Ectodermal cell (in vitro differentiated cells): Measurements from ENCODE around the gene GNRH2.
"Not testable (repeated sequence)": the region's sequence is repeated elsewhere in the genome, so short reads cannot be mapped to it uniquely, and the experiment has no call there.

Experiments used
- H3K27ac ChIP-seq: 2 replicates; pipeline ENCODE4 v1.7.0; 2013; ENCODE audit warnings: mild to moderate bottlenecking, low read depth, low read length; ENCODE audit not compliant: insufficient read depth, poor library complexity, severe bottlenecking
- H3K27me3 ChIP-seq: 2 replicates; pipeline ENCODE4 v1.7.0; 2013; ENCODE audit warnings: mild to moderate bottlenecking, low read length; ENCODE audit not compliant: insufficient read depth, control insufficient read depth, poor library complexity, severe bottlenecking
- H3K36me3 ChIP-seq: one replicate; pipeline ENCODE4 v1.7.0; 2013; ENCODE audit warnings: low read length; ENCODE audit not compliant: control insufficient read depth, insufficient read depth
- H3K4me1 ChIP-seq: one replicate; pipeline ENCODE4 v1.7.0; 2013; ENCODE audit warnings: low read length; ENCODE audit not compliant: control insufficient read depth, insufficient read depth
- H3K4me3 ChIP-seq: 2 replicates; pipeline ENCODE4 v1.7.0; 2013; ENCODE audit warnings: low read depth, low read length, control low read depth; ENCODE audit not compliant: insufficient read depth
- H3K9me3 ChIP-seq: 2 replicates; pipeline ENCODE4 v1.7.0; 2013; ENCODE audit warnings: mild to moderate bottlenecking, low read length, moderate library complexity; ENCODE audit not compliant: control insufficient read depth
- WGBS, 2 experiments: methylation state at CpG; one replicate each; pipeline ENCODE4 v1.1.7; 2013; ENCODE audit warnings: missing lambda C conversion rate in 2 of 2; 5-methylcytosine and 5-hydroxymethylcytosine counted together

Gene GNRH2

GRCh38 chr20:3072530-3073250, 29.3 kb downstream of the GNRH2 start:
- 81 to 85% methylated on average over 22 of the region's 22 CpGs for WGBS, 2 experiments
- Histone ChIP-seq H3K27me3 (peaks cover 34% of the 10 kb centered on the region), H3K4me1 (peaks cover 9% of the 10 kb centered on the region), H3K36me3 (no peaks in the 10 kb centered on the region), H3K27ac (no peak overlapping the region), H3K4me3 (no peak overlapping the region), H3K9me3 (no peaks in the 10 kb centered on the region)

GRCh38 chr20:3073251-3073643, 29.8 kb downstream of the GNRH2 start:
- WGBS, 2 experiments, result 90 to 95% methylated on average over 8 of the region's 8 CpGs
- H3K27me3 ChIP-seq, result peaks cover 39% of the 10 kb centered on the region
- not testable (repeated sequence) for H3K4me3 ChIP-seq, H3K36me3 ChIP-seq, H3K9me3 ChIP-seq, H3K4me1 ChIP-seq, H3K27ac ChIP-seq

- H3K4me3 ChIP-seq, result no peak overlapping the region
- H3K27me3 ChIP-seq, result peaks cover 43% of the 10 kb centered on the region
- no peaks in the 10 kb centered on the region for H3K36me3 ChIP-seq
- H3K9me3 ChIP-seq, result no peaks in the 10 kb centered on the region
- H3K4me1 ChIP-seq, result peaks cover 9% of the 10 kb centered on the region
- no peak overlapping the region for H3K27ac ChIP-seq
- WGBS, 2 experiments, result 91% methylated on average over 6 of the region's 6 CpGs
Measured at GRCh38 chr20:3074812-3075211, 31.4 kb downstream of the GNRH2 start.

DNA sequence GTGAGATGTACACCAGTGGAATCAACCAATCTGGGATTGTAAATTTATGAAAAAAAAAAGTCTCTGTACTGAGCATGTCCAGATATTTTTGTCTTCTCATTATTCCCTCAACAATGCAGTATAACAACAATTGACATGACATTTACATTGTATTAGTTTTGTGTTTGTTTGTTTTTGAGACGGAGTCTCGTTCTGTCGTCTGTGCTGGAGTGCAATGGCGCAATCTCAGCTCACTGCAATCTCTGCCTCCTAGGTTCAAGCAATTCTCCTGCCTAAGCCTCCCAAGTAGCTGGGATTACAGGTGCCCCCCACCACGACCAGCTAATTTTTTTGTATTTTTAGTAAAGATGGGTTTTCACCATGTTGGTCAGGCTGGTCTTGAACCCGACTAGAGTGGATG, 31.9 kb downstream of the GNRH2 start:
- not testable (repeated sequence) for H3K4me1 ChIP-seq, H3K27ac ChIP-seq, H3K9me3 ChIP-seq, H3K4me3 ChIP-seq, H3K36me3 ChIP-seq
- peaks cover 47% of the 10 kb centered on the region for H3K27me3 ChIP-seq
- 91 to 96% methylated on average over 6 of the region's 6 CpGs for WGBS, 2 experiments

DNA sequence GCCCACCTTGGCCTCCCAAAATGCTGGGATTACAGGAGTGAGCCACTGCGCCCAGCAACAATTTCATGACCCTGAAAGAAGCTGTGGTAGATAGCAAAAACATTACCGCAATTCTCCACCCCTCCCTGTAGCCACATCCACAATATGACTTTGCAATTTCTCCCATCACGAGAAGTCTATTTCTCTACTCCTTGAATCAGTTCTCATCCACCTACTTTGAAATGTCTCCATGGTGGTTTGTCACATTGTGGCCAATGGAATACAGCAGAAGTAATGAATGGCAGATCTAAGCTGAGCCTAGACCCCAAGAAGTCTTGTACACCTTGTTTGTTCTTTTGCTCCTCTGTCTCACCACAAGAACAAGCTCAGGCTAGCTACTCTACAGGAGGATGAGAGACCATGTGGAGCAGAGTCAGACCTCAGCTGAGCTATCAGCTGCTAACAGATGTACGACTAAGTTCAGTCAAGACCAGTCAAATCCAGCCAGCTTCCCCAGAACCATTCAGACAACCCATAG, 34.3 kb downstream of the GNRH2 start:
- no peak overlapping the region for H3K4me3 ChIP-seq
- no peaks in the 10 kb centered on the region for H3K9me3 ChIP-seq
- H3K27me3 ChIP-seq, result peaks cover 48% of the 10 kb centered on the region
- 90 to 96% methylated on average over 4 of the region's 4 CpGs for WGBS, 2 experiments
- no peak overlapping the region for H3K27ac ChIP-seq
- peaks cover 4% of the 10 kb centered on the region for H3K4me1 ChIP-seq
- H3K36me3 ChIP-seq, result no peaks in the 10 kb centered on the region

DNA sequence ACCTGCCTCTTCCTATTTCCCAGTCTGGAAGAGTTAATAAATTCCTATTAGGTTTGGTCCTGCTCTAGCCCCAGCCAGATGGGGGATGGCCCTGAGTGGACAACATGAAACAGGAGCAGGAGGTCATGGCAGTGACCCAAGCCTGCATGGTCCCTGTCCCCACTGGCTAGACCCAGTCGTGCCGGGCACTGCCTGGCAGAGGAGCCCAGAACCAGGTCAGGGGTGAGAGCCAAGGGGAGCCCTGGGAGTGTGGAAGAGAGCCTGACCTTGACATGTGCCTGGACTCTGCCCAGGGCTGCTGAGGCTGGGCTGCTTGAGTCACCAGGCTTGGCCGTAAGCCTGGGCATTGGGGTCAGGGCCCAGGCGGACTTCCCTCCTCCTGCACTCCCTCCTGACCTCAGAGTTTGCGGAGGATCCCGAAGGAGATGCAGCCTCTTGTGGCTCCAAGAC, 37.5 kb downstream of the GNRH2 start:
- H3K27me3 ChIP-seq, result peaks cover 61% of the 10 kb centered on the region
- no peaks in the 10 kb centered on the region for H3K9me3 ChIP-seq
- H3K4me3 ChIP-seq, result no peak overlapping the region
- no peak overlapping the region for H3K27ac ChIP-seq
- H3K36me3 ChIP-seq, result no peaks in the 10 kb centered on the region
- 89 to 94% methylated on average over 6 of the region's 6 CpGs for WGBS, 2 experiments
- H3K4me1 ChIP-seq, result no peaks in the 10 kb centered on the region

GRCh38 chr20:3081641-3082040, 38.2 kb downstream of the GNRH2 start:
- H3K9me3 ChIP-seq, result no peaks in the 10 kb centered on the region
- no peak overlapping the region for H3K27ac ChIP-seq
- H3K36me3 ChIP-seq, result no peaks in the 10 kb centered on the region
- peaks cover 61% of the 10 kb centered on the region for H3K27me3 ChIP-seq
- H3K4me1 ChIP-seq, result no peaks in the 10 kb centered on the region
- H3K4me3 ChIP-seq, result no peak overlapping the region
- 93% methylated on average over 11 of the region's 11 CpGs for WGBS, 2 experiments

- peaks cover 61% of the 10 kb centered on the region for H3K27me3 ChIP-seq
- H3K4me3 ChIP-seq, result peak overlapping the region; percentile 16
- H3K9me3 ChIP-seq, result no peaks in the 10 kb centered on the region
- H3K36me3 ChIP-seq, result no peaks in the 10 kb centered on the region
- H3K27ac ChIP-seq, result no peak overlapping the region
- 7 to 8% methylated on average over 67 to 71 of the region's 71 CpGs for whole genome bisulfite sequencing, 2 experiments
- H3K4me1 ChIP-seq, result no peaks in the 10 kb centered on the region
Measured at GRCh38 chr20:3082306-3082951, 39.0 kb downstream of the GNRH2 start.

GRCh38 chr20:3082955-3083952, 39.8 kb downstream of the GNRH2 start:
- H3K27me3 ChIP-seq, result peaks cover 54% of the 10 kb centered on the region
- H3K27ac ChIP-seq, result no peak overlapping the region
- no peaks in the 10 kb centered on the region for H3K36me3 ChIP-seq
- WGBS, 2 experiments, result 16 to 18% methylated on average over 76 of the region's 76 CpGs
- no peaks in the 10 kb centered on the region for H3K4me1 ChIP-seq
- H3K4me3 ChIP-seq, result peak overlapping the region; percentile 13
- no peaks in the 10 kb centered on the region for H3K9me3 ChIP-seq
